DLD1 (cell line): Measurements from ENCODE around the gene PRDM16.
"Not testable (repeated sequence)": the region's sequence is repeated elsewhere in the genome, so short reads cannot be mapped to it uniquely, and the experiment has no call there.

ENCODE experiments used
- in situ Hi-C: cut with HindIII; loops from 2 replicates; pipeline ENCODE4 v1.10.0; 2017; ENCODE audit warnings: low sequenced_read_pairs

Gene PRDM16

GRCh38 chr1:3080053-3080955, 11.3 kb downstream of the PRDM16 start:
- in situ Hi-C loops: no loop called here

GRCh38 chr1:3081171-3081683, 12.2 kb downstream of the PRDM16 start:
- in situ Hi-C loops: no loop called here

GRCh38 chr1:3082051-3082450, 13.0 kb downstream of the PRDM16 start:
- in situ Hi-C loops: no loop called here

GRCh38 chr1:3082571-3083516, 13.8 kb downstream of the PRDM16 start:
- in situ Hi-C loops: no loop called here

- in situ Hi-C loops: no loop called here
Measured at GRCh38 chr1:3084154-3084553, 15.2 kb downstream of the PRDM16 start.

- in situ Hi-C loops: no loop called here
Measured at GRCh38 chr1:3084726-3085125, 15.7 kb downstream of the PRDM16 start.

- in situ Hi-C loops: no loop called here
Measured at GRCh38 chr1:3085721-3086120, 16.7 kb downstream of the PRDM16 start.

- in situ Hi-C loops: no loop called here
Measured at GRCh38 chr1:3086272-3086974, 17.4 kb downstream of the PRDM16 start.

GRCh38 chr1:3087049-3087448, 18.0 kb downstream of the PRDM16 start:
- in situ Hi-C loops: no loop called here

GRCh38 chr1:3087946-3088668, 19.1 kb downstream of the PRDM16 start:
- in situ Hi-C loops: not testable (repeated sequence)

- in situ Hi-C loops: no loop called here
Measured at GRCh38 chr1:3089490-3089889, 20.5 kb downstream of the PRDM16 start.

- in situ Hi-C loops: no loop called here
Measured at GRCh38 chr1:3091334-3091733, 22.3 kb downstream of the PRDM16 start.

GRCh38 chr1:3092530-3092929, 23.5 kb downstream of the PRDM16 start:
- in situ Hi-C loops: no loop called here

GRCh38 chr1:3093898-3094626, 25.1 kb downstream of the PRDM16 start:
- in situ Hi-C loops: no loop called here

GRCh38 chr1:3094863-3095780, 26.1 kb downstream of the PRDM16 start:
- in situ Hi-C loops: no loop called here

GRCh38 chr1:3096345-3096744, 27.3 kb downstream of the PRDM16 start:
- in situ Hi-C loops: no loop called here

GRCh38 chr1:3097231-3097630, 28.2 kb downstream of the PRDM16 start:
- in situ Hi-C loops: no loop called here

- in situ Hi-C loops: no loop called here
Measured at GRCh38 chr1:3097861-3098260, 28.9 kb downstream of the PRDM16 start.
